ENCODE measurements around the gene BMF. TPM values are rescaled to one million over a fixed set of nuclear protein-coding genes. Genes with fewer than 3 reads are reported as not detected.
A peak's percentile ranks its signal among the peaks of the same experiment; 100 is the strongest.

Gene BMF
- total RNA-seq, 1 donor = 8.0 TPM

- H3K4me3 ChIP-seq (ENCODE audit: insufficient read depth, low read length) = no peak overlapping the region
- peaks cover 13% of the 10 kb centered on the region for H3K4me1 ChIP-seq (ENCODE audit: insufficient read depth, low read length)
- H3K9me3 ChIP-seq (ENCODE audit: low read depth, low read length) = no peaks in the 10 kb centered on the region
- peaks cover 7% of the 10 kb centered on the region for H4K20me1 ChIP-seq (ENCODE audit: insufficient read depth, low read length)
- peak overlapping the region; percentile 43 for H3K4me2 ChIP-seq (ENCODE audit: insufficient read depth, low read length)
- H3K27me3 ChIP-seq (ENCODE audit: insufficient read depth, low read length) = no peaks in the 10 kb centered on the region
- H2AFZ ChIP-seq (ENCODE audit: low read length) = no peak overlapping the region
- H3K27ac ChIP-seq (ENCODE audit: low read depth, low read length) = no peak overlapping the region
- H3K36me3 ChIP-seq (ENCODE audit: insufficient read depth, low read length) = peaks cover 24% of the 10 kb centered on the region
- H3K79me2 ChIP-seq (ENCODE audit: insufficient read depth, low read length) = peaks cover 39% of the 10 kb centered on the region
- no peak for DNase-seq (ENCODE audit: insufficient read length, low spot score, missing footprints)
- TF ChIP-seq CTCF (IDR thresholded peaks at IDR 0.05; ENCODE audit: extremely low read depth, low read depth, low read length) = no peak
Observed at GRCh38 chr15:40040293-40040635, 68.4 kb downstream of the BMF start.

GRCh38 chr15:40038638-40039543, 69.8 kb downstream of the BMF start, which contains the start of gene SRP14:
Gene SRP14 (minus strand): TSS chr15:40039181. CDS start chr15:40039116, 65 bp downstream.
- Histone ChIP-seq H3K36me3 (ENCODE audit: insufficient read depth, low read length) (peaks cover 37% of the 10 kb centered on the region), H3K79me2 (ENCODE audit: insufficient read depth, low read length) (peaks cover 39% of the 10 kb centered on the region)
- no peak for TF ChIP-seq CTCF (IDR thresholded peaks at IDR 0.05; ENCODE audit: extremely low read depth, low read depth, low read length)

DNA sequence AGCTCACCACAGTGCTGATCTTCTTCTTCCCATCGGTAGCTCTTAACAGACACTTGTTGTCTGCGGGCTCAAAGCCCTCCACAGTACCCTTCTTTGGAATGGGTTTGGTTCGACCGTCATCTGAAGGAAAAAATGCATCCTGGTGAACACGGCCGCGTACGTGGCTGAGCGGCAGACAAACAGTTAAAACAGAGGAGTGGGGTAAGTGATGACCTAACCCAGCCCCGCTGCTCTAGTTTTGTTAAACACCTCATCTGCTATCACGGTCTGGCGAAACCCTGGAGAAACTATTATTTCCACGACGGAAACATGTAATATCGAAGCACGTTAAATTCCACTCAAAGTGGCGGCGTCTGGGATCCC, 70.4 kb downstream of the BMF start:
- no peak for DNase-seq (ENCODE audit: insufficient read length, low spot score, missing footprints)
- H3K36me3 ChIP-seq (ENCODE audit: insufficient read depth, low read length) = peaks cover 41% of the 10 kb centered on the region
- H3K79me2 ChIP-seq (ENCODE audit: insufficient read depth, low read length) = peaks cover 39% of the 10 kb centered on the region
- H3K4me1 ChIP-seq (ENCODE audit: insufficient read depth, low read length) = peaks cover 8% of the 10 kb centered on the region
- H3K4me2 ChIP-seq (ENCODE audit: insufficient read depth, low read length) = peak overlapping the region; percentile 85
- peaks cover 7% of the 10 kb centered on the region for H4K20me1 ChIP-seq (ENCODE audit: insufficient read depth, low read length)
- no peaks in the 10 kb centered on the region for H3K9me3 ChIP-seq (ENCODE audit: low read depth, low read length)
- H2AFZ ChIP-seq (ENCODE audit: low read length) = peak overlapping the region; percentile 90
- no peaks in the 10 kb centered on the region for H3K27me3 ChIP-seq (ENCODE audit: insufficient read depth, low read length)
- H3K27ac ChIP-seq (ENCODE audit: low read depth, low read length) = peak overlapping the region; percentile 94
- peak overlapping the region; percentile 97 for H3K4me3 ChIP-seq (ENCODE audit: insufficient read depth, low read length)
- TF ChIP-seq CTCF (IDR thresholded peaks at IDR 0.05; ENCODE audit: extremely low read depth, low read depth, low read length) = no peak

More at GRCh38 chr15:40038638-40039543, 69.8 kb downstream of the BMF start, which contains the start of gene SRP14:
- Histone ChIP-seq H3K4me2 (ENCODE audit: insufficient read depth, low read length) (peak within 1 kb of the TSS; percentile 85), H2AFZ (ENCODE audit: low read length) (peak within 1 kb of the TSS; percentile 90), H3K9me3 (ENCODE audit: low read depth, low read length) (no peaks in the 10 kb centered on the region), H3K4me3 (ENCODE audit: insufficient read depth, low read length) (peak within 1 kb of the TSS; percentile 97), H3K27ac (ENCODE audit: low read depth, low read length) (peak within 1 kb of the TSS; percentile 94), H4K20me1 (ENCODE audit: insufficient read depth, low read length) (peaks cover 7% of the 10 kb centered on the region), H3K4me1 (ENCODE audit: insufficient read depth, low read length) (peaks cover 8% of the 10 kb centered on the region), H3K27me3 (ENCODE audit: insufficient read depth, low read length) (no peaks in the 10 kb centered on the region)
- DNase-seq (ENCODE audit: insufficient read length, low spot score, missing footprints) = peak; percentile 96

Other genes starting within 250 kb of the BMF start
- gene GPR176, start 188.6 kb downstream of the BMF start, total RNA-seq = 136 and 173 TPM in 2 replicates
- gene EIF2AK4, start 174.8 kb downstream of the BMF start, total RNA-seq = 76.0 TPM in 2 replicates
- 81.4 and 97.2 TPM in 2 replicates for gene SRP14, start 69.7 kb downstream of the BMF start, total RNA-seq
- gene BUB1B, start 52.2 kb upstream of the BMF start, total RNA-seq = 2.2 and 4.1 TPM in 2 replicates
- gene PAK6, start 130.2 kb upstream of the BMF start, total RNA-seq = not detected in 2 replicates
- not detected in 2 replicates for gene ANKRD63, start 174.2 kb upstream of the BMF start, total RNA-seq
- under 0.01 TPM in 2 replicates for gene PLCB2, start 199.1 kb upstream of the BMF start, total RNA-seq
- gene INAFM2, start 214.8 kb upstream of the BMF start, total RNA-seq = 16.8 and 17.7 TPM in 2 replicates
- gene CCDC9B, start 232.1 kb upstream of the BMF start, total RNA-seq = 18.3 and 23.9 TPM in 2 replicates
- not detected in 2 replicates for gene PHGR1, start 242.2 kb upstream of the BMF start, total RNA-seq
- 0.29 and 0.36 TPM in 2 replicates for gene DISP2, start 249.3 kb upstream of the BMF start, total RNA-seq